GM12873 (cell line): ENCODE data around the gene KLHL1.

Experiments
- TF ChIP-seq, protein P1 (sequence below): IDR thresholded peaks from 2 replicates; pipeline ENCODE4 v1.5.1; 2012; ENCODE audit warnings: low read depth, mild to moderate bottlenecking, moderate library complexity, low read length, control low read depth; ENCODE audit not compliant: insufficient read depth; ENCODE audit errors: missing control alignments

Gene KLHL1, protein sequence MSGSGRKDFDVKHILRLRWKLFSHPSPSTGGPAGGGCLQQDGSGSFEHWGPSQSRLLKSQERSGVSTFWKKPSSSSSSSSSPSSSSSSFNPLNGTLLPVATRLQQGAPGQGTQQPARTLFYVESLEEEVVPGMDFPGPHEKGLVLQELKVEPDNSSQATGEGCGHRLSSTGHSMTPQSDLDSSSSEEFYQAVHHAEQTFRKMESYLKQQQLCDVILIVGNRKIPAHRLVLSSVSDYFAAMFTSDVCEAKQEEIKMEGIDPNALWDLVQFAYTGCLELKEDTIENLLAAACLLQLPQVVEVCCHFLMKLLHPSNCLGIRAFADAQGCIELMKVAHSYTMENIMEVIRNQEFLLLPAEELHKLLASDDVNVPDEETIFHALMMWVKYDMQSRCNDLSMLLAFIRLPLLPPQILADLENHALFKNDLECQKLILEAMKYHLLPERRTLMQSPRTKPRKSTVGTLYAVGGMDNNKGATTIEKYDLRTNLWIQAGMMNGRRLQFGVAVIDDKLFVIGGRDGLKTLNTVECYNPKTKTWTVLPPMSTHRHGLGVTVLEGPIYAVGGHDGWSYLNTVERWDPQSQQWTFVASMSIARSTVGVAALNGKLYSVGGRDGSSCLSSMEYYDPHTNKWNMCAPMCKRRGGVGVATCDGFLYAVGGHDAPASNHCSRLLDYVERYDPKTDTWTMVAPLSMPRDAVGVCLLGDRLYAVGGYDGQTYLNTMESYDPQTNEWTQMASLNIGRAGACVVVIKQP

DNA sequence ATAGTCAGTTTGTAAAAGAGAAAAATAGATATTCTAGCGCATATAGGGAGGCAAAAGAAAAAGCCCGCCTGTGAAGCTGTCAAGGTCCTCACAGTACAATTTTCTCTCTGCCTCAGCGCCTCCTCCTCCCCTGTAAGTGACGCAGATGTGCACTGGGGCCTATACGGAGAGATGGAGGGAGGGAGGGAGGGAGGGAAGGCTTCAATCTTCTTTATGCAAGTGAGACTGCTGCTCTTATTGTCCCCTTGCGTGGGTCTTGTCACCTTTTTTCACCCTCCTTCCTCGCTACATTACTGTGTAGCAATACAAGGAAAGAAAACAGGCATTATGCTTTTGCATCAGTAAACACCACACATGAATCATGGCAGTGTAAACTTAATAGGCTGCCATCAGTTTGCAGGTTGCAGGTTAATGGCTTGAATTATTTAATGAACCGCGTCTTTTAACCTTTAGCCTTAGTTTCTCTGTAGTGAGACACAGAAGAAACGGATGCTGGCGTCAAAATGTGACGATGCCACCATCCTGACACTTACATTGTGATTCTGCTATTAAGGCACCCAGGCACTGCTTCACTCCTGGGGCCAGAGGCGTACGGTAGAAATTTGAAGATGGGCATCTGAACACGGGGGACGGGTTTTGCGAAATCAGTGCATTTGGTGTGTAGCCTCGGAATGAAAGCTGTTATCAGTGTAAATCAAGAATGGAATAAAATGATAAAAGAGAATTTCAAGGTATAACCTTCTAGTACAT lies at the start of gene KLHL1:
Gene KLHL1, minus strand, starts transcription at position 97 of the 750 bp plus-strand sequence. CDS start 753 bp downstream, outside the sequence.
- TF ChIP-seq, protein P1, sequence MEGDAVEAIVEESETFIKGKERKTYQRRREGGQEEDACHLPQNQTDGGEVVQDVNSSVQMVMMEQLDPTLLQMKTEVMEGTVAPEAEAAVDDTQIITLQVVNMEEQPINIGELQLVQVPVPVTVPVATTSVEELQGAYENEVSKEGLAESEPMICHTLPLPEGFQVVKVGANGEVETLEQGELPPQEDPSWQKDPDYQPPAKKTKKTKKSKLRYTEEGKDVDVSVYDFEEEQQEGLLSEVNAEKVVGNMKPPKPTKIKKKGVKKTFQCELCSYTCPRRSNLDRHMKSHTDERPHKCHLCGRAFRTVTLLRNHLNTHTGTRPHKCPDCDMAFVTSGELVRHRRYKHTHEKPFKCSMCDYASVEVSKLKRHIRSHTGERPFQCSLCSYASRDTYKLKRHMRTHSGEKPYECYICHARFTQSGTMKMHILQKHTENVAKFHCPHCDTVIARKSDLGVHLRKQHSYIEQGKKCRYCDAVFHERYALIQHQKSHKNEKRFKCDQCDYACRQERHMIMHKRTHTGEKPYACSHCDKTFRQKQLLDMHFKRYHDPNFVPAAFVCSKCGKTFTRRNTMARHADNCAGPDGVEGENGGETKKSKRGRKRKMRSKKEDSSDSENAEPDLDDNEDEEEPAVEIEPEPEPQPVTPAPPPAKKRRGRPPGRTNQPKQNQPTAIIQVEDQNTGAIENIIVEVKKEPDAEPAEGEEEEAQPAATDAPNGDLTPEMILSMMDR, result no peak

GRCh38 chr13:70128098-70128497 lies 19.8 kb upstream of the KLHL1 start:
- TF ChIP-seq, protein P1, result no peak

DNA sequence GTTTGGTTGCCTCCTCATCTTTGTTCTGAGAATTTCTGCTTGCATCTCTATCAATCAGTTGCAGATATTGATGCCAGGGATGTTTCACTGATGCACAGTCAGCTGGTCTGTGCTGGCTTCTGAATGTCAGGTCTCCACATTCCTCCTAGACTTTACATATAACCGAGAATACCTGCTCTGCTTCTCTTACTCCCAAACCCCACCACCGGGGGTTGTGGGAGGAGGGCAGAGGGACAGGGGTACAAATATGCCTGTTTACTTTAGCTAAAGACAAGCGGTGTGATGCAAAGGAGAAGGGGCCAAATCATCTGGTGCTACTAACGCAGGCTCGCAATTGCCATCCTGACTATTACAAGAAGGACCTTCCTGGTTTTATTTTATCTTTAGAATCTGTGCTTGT lies 17.4 kb upstream of the KLHL1 start:
- TF ChIP-seq, protein P1, result no peak

DNA sequence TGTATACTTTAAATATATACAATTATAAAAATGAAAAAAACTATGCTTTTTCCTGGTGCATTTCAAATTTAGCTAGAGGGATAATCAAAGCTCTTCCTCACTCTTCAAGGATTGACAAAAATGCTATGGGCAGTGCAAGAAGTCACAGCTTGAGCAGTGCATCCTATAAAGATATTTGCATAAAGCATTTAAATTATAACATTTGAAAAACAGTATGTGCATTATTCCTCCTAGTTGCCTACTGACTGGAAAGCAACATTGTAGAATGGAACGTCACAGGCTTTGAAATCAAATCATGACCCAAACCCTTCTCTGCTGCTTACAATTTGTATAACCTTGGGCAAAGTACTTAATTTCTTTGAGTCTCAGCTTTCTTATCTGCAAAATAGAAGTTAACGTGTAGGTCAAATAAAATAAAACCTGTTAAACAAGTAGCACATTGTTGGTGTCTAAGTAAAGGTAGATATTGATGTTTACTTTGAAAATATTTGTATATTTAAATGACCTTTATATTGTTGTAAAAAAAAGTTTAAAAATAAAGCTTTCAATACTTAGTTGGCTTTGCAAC lies 9.2 kb upstream of the KLHL1 start:
- TF ChIP-seq, protein P1, result no peak

DNA sequence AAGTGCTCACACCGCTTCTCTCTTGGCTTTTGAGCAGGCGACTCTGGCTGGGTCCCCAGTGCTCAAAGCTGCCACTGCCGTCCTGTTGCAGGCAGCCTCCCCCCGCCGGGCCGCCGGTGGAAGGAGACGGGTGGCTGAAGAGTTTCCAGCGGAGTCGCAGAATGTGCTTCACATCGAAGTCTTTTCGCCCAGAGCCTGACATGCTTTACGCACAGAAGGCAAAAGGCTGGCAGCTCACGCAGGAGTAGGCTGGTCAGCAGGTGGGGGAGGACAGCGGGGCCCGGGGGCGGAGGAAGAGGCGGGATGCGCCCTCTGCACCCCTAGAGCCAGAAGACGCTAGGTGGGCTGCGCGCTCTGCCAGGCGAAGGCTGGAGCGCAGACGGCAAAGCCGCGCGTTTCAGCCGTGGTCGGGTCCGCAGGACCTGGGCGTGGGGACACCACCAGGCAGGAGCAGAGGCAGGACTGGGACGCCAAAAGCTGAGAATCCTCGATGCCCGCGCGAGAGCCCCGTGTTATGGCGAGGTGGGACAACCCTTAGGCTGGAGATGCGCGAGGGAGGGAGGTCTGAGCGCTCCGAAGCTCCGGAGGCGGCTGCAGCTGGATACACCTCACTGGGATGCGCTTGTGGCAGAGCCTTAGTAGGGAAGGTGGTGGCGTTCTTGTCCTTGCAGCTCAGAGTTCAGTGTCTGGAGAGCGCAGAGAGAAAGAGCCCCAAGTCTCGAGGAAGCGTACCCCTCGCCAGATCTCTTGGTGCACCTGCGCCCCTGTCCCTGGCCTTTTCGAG lies 562 bp downstream of the KLHL1 start, which contains the start of gene ATXN8OS:
Gene ATXN8OS, plus strand, starts transcription at position 329 of the 784 bp plus-strand sequence.
- TF ChIP-seq, protein P1, result no peak

DNA sequence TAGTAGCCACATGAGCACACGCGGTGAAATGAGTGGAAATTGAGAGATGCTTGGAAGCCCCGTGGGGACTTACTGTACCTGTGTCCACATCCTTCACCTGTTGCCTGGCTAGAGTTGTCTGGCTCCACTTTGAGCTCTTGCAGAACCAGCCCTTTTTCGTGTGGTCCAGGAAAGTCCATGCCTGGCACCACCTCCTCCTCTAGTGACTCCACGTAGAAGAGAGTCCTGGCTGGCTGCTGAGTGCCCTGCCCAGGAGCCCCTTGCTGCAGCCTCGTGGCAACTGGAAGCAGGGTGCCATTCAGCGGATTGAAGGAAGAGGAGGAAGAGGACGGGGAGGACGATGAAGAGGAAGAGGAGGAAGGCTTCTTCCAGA lies 1.1 kb downstream of the KLHL1 start:
- TF ChIP-seq, protein P1, result no peak
